Natural killer cell (primary cell): ENCODE measurements around the gene GTF2I. TPM values are rescaled to one million over a fixed set of nuclear protein-coding genes. Genes with fewer than 3 reads are reported as not detected.
"Not testable (repeated sequence)": the region's sequence is repeated elsewhere in the genome, so short reads cannot be mapped to it uniquely, and the experiment has no call there.

ENCODE experiments used
- ATAC-seq, 3 donors: fragments of 150-1000 bp in 2 of 3; fragments of 200-7000 bp in 1 of 3; cut with Tn5 transposase; 1 replicate in 1 of 3; 2 replicates in 2 of 3; pipeline ENCODE4 v1.10.0; 2021; ENCODE audit warnings: mild to moderate bottlenecking in 2 of 3, moderate library complexity in 2 of 3
- DNase-seq, 2 donors: peaks; one replicate each; pipeline versions ENCODE4 v3.0.0 to v3.0.0-alpha.2; 2013 to 2021; ENCODE audit warnings: mixed read lengths in 1 of 2
- H3K27ac ChIP-seq: one replicate; pipeline ENCODE4 v1.5.1; 2013; ENCODE audit warnings: mild to moderate bottlenecking, low read length
- H3K27me3 ChIP-seq: one replicate; pipeline ENCODE4 v1.6.1; 2013; ENCODE audit warnings: low read length; ENCODE audit not compliant: control insufficient read depth, insufficient read depth
- H3K36me3 ChIP-seq: one replicate; pipeline ENCODE4 v1.6.1; 2013; ENCODE audit warnings: low read length; ENCODE audit not compliant: control insufficient read depth, insufficient read depth
- H3K4me1 ChIP-seq: one replicate; pipeline ENCODE4 v1.6.1; 2013; ENCODE audit warnings: low read length; ENCODE audit not compliant: control insufficient read depth, insufficient read depth
- H3K4me3 ChIP-seq: one replicate; pipeline ENCODE4 v1.5.1; 2013; ENCODE audit warnings: low read length
- H3K9me3 ChIP-seq: one replicate; pipeline ENCODE4 v1.6.1; 2013; ENCODE audit warnings: low read length; ENCODE audit not compliant: control insufficient read depth, insufficient read depth
- H3K27ac Mint-ChIP-seq, 2 donors: one replicate each; pipeline ENCODE4 v1.8.0; 2022; ENCODE audit warnings: mild to moderate bottlenecking in 2 of 2, mixed read lengths in 2 of 2, moderate library complexity in 1 of 2
- H3K27me3 Mint-ChIP-seq, 2 donors: one replicate each; pipeline ENCODE4 v1.8.0; 2022; ENCODE audit warnings: low read depth in 2 of 2, mixed read lengths in 2 of 2
- H3K36me3 Mint-ChIP-seq: one replicate; pipeline ENCODE4 v1.8.0; 2022; ENCODE audit warnings: mixed read lengths
- H3K4me1 Mint-ChIP-seq, 2 donors: one replicate each; pipeline ENCODE4 v1.8.0; 2022; ENCODE audit warnings: mixed read lengths in 2 of 2
- H3K4me3 Mint-ChIP-seq: one replicate; pipeline ENCODE4 v1.8.0; 2022; ENCODE audit warnings: mild to moderate bottlenecking, moderate library complexity, mixed read lengths
- H3K9me3 Mint-ChIP-seq, 2 donors: one replicate each; pipeline ENCODE4 v1.8.0; 2022; ENCODE audit warnings: mixed read lengths in 2 of 2
- CTCF ChIP-seq: fragments of 200-600 bp; IDR thresholded peaks from one replicate; pipeline ENCODE4 v1.8.0; 2022; ENCODE audit warnings: antibody characterized with exemption
- WGBS: methylation state at CpG from one replicate; pipeline ENCODE4 v1.1.7; 2013; ENCODE audit warnings: missing lambda C conversion rate; ENCODE audit not compliant: insufficient coverage; 5-methylcytosine and 5-hydroxymethylcytosine counted together
- intact Hi-C: fragments of 100-400 bp; cut with micrococcal nuclease; formaldehyde crosslinking; loops from one replicate; pipeline ENCODE4 v1.14.2; 2022
- total RNA-seq, 4 donors: library from RNA; stranded (reverse); fragments of 120-200 nt in 1 of 4; gene quantifications; one replicate each; pipeline versions ENCODE4 v1.2.3 to v1.2.4, GENCODE V29; 2013 to 2022

GTF2I gene
- total RNA-seq, 3 donors from 2014 or later (not counting 1 experiment from before 2014, with no cell fraction given): 153 to 222 (median 188) TPM

DNA sequence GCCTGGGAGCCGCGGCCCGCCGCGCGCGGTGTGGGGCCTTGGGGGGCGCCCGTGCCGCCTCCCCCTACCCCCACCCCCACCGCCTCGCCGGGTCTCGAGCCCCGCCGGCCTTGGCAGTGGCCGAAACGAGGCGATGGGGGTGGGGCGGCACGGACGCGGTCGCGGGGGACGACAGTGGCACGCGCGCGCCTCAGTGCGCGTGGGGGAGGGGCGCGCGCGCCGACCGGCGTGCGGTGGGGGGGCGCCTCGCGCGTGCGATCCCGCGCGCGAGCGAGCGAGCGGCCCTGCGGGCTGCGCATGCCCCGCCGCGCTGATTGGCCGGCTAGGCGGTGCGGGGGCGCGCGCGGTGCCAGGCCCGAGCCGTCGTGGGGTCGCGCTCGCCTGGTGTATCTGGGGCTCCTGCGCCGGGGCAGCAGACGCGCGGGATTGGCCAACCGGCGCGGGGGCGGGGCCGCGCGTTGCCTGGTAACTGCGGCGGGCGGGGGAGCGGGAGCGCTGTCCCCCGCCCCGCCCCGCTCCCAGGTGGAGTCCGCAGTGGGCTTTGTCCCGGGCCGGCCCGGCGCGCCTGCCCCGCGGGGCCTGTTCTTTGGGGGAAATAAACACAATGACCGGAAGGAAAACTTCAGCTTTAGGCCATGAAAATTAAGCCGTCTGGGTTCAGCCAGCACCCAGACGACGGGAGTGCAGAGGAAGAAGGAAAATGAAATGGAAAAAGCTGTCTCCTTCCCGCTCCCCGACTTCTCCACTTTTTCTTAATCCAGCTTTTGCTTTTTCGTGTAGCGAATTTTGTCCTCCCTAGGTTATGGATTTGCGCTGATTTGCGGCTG lies 873 bp downstream of the GTF2I start:
- H3K27ac ChIP-seq: peak overlapping the region; percentile 74
- H3K4me1 ChIP-seq: peaks cover 47% of the 10 kb centered on the region
- intact Hi-C loops: no loop called here
- no peaks in the 10 kb centered on the region for H3K27me3 Mint-ChIP-seq
- H3K9me3 ChIP-seq: no peaks in the 10 kb centered on the region
- peak; percentile 87 to 93 for DNase-seq
- 3% methylated on average over 105 of the region's 108 CpGs for WGBS
- H3K27ac Mint-ChIP-seq: peak overlapping the region; percentile 86 to 95
- no peaks in the 10 kb centered on the region for H3K36me3 Mint-ChIP-seq
- H3K27me3 ChIP-seq: no peaks in the 10 kb centered on the region
- peaks cover 38 to 51% of the 10 kb centered on the region in 2 donors for H3K4me1 Mint-ChIP-seq
- no peaks in the 10 kb centered on the region for H3K36me3 ChIP-seq
- H3K4me3 ChIP-seq: peak overlapping the region; percentile 70
- H3K9me3 Mint-ChIP-seq: no peaks in the 10 kb centered on the region
- TF ChIP-seq CTCF: no peak
- H3K4me3 Mint-ChIP-seq: peak overlapping the region; percentile 94
- ATAC-seq: peak; percentile 69 to 88 (median 74)

- H3K36me3 ChIP-seq, intact Hi-C loops, H3K27me3 Mint-ChIP-seq, H3K36me3 Mint-ChIP-seq, H3K9me3 ChIP-seq, H3K4me3 ChIP-seq, ATAC-seq, H3K9me3 Mint-ChIP-seq, H3K27me3 ChIP-seq, DNase-seq: not testable (repeated sequence)
- peak overlapping the region; percentile 86 to 95 for H3K27ac Mint-ChIP-seq
- peak overlapping the region; percentile 94 for H3K4me3 Mint-ChIP-seq
- peak overlapping the region; percentile 61 for H3K27ac ChIP-seq
- H3K4me1 Mint-ChIP-seq: peaks cover 44 to 57% of the 10 kb centered on the region in 2 donors
- 50% methylated on average over 17 of the region's 18 CpGs for WGBS
- peaks cover 47% of the 10 kb centered on the region for H3K4me1 ChIP-seq
Observed at GRCh38 chr7:74660202-74660601, 2.7 kb downstream of the GTF2I start.

DNA sequence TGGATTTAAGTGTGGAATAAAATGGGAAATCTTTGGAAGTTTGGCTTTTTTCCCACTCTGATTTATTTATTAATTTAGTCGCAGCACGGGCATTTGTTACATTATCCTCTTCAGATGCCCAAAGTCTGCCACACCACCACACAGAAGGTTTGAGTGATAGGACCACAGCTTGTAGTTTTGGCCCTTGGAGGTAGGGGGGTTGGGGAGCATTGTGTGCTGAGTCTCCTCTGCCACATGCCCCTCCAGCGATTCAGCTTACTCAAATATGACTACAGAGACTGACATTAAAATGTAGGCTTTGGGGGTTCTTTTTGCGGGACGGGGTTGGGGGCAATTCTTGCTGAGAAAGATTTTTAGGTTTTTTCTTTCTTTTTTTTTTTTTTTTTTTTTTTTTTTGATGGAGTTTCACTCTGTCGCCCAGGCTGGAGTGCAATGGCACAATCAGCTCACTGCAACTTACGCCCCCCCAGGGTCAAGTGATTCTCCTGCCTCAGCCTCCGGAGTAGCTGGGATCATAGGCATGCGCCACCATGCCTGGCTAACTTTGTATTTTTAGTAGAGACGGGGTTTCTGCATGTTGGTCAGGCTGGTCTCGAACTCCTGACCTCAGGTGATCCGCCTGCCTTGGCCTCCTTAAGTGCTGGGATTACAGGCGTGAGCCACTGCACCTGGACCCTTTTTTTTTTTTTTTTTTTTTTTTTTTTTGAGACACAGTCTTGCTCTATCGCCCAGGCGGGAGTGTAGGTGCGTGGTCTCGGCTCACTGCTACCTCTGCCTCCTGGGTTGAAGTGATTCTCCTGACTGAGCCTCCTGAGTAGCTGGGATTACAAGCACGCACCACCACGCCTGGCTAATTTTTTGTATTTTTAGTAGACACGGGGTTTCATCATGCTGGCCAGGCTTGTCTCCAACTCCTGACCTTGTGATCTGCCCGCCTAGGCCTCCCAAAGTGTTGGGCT lies 4.6 kb downstream of the GTF2I start:
- H3K27me3 Mint-ChIP-seq, H3K27me3 ChIP-seq, H3K9me3 ChIP-seq, H3K27ac ChIP-seq, H3K4me3 ChIP-seq, ATAC-seq, intact Hi-C loops, H3K36me3 Mint-ChIP-seq, H3K36me3 ChIP-seq, H3K9me3 Mint-ChIP-seq: not testable (repeated sequence)
- peaks cover 42% of the 10 kb centered on the region for H3K4me1 ChIP-seq
- DNase-seq: peak in 1 of 2 donors; percentile 33
- Mint-ChIP-seq H3K4me3 (peak overlapping the region; percentile 25), H3K4me1 (peaks cover 30 to 60% of the 10 kb centered on the region in 2 donors), H3K27ac (peak overlapping the region; percentile 86 to 95)
- WGBS: 86% methylated on average over 17 of the region's 21 CpGs

- Histone ChIP-seq H3K4me3 (no peak overlapping the region), H3K9me3 (no peaks in the 10 kb centered on the region), H3K36me3 (peaks cover 5% of the 10 kb centered on the region), H3K4me1 (peaks cover 22% of the 10 kb centered on the region), H3K27ac (no peak overlapping the region), H3K27me3 (no peaks in the 10 kb centered on the region)
- Mint-ChIP-seq H3K4me3 (no peak overlapping the region), H3K27ac (peak overlapping the region; percentile 52 to 68), H3K36me3 (no peaks in the 10 kb centered on the region), H3K27me3 (no peaks in the 10 kb centered on the region), H3K9me3 (no peaks in the 10 kb centered on the region), H3K4me1 (peaks cover 15 to 44% of the 10 kb centered on the region in 2 donors)
- intact Hi-C loops: no loop called here
- DNase-seq: no peak
- WGBS: 87% methylated on average over 11 of the region's 12 CpGs
- no peak for ATAC-seq
- TF ChIP-seq CTCF: no peak
Observed at GRCh38 chr7:74665296-74665938, 7.9 kb downstream of the GTF2I start.

DNA sequence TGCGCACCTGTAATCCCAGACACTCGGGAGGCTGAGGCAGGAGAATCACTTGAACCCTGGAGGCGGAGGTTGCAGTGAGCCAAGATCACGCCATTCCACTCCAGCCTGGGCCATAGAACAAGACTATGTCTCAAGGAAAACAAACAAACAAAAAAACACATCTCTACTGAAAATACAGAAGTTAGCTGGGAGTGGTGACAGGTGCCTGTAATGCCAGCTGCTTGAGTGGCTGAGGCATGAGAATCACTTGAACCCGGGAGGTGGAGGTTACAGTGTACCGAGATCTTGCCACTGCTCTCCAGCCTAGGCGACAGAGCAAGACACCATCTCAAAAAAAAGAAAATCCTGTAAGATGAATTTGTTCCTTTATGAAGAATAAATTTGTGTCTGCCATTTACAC lies 9.5 kb downstream of the GTF2I start:
- intact Hi-C loops, ATAC-seq, H3K27me3 ChIP-seq, H3K9me3 ChIP-seq, H3K36me3 ChIP-seq, H3K9me3 Mint-ChIP-seq, DNase-seq, H3K36me3 Mint-ChIP-seq, H3K4me3 ChIP-seq, H3K27me3 Mint-ChIP-seq, H3K27ac ChIP-seq, H3K4me3 Mint-ChIP-seq: not testable (repeated sequence)
- peaks cover 11% of the 10 kb centered on the region for H3K4me1 ChIP-seq
- 86% methylated on average over 7 of the region's 7 CpGs for WGBS
- Mint-ChIP-seq H3K4me1 (peaks cover 5 to 29% of the 10 kb centered on the region in 2 donors), H3K27ac (peak overlapping the region; percentile 52 to 68)

DNA sequence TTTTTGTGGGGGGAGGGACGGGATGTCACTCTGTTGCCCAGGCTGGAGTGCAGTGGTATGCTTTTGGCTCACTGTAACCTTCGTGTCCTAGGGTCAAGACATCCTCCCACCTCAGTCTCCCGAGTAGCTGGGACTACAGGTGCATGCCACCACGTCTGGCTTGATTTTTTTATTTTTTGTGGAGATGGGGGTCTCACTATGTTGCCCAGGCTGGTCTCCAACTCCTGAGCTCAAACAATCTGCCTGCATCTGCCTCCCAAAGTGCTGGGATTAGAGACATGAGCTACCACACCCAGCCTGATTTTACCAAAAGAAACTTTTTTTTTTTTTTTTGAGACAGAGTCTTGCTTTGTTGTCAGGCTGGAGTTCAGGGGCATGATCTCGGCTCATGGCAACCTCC lies 10.0 kb downstream of the GTF2I start:
- H3K4me1 Mint-ChIP-seq: peaks cover 5 to 29% of the 10 kb centered on the region in 2 donors
- intact Hi-C loops, DNase-seq, H3K27me3 Mint-ChIP-seq, ATAC-seq, H3K9me3 ChIP-seq, H3K9me3 Mint-ChIP-seq, H3K4me1 ChIP-seq, H3K36me3 ChIP-seq, H3K27ac ChIP-seq, H3K36me3 Mint-ChIP-seq, H3K4me3 Mint-ChIP-seq, H3K4me3 ChIP-seq, H3K27me3 ChIP-seq: not testable (repeated sequence)
- peak overlapping the region; percentile 52 to 68 for H3K27ac Mint-ChIP-seq
- WGBS: 88% methylated on average over 4 of the region's 5 CpGs
